Activated B cell treated with CpG ODN at 0.5 μM for 24 hours (primary cell): ENCODE data around the gene DAND5. TPM values are rescaled to one million over a fixed set of nuclear protein-coding genes. Genes with fewer than 3 reads are reported as not detected.

Source experiments
- ATAC-seq: fragments of 200-7000 bp; cut with Tn5 transposase; one replicate; pipeline ENCODE4 v1.10.0; 2021; ENCODE audit warnings: low read depth, mild to moderate bottlenecking, moderate library complexity
- CTCF ChIA-PET: fragments of 350-600 bp; sonication (Branson Sonifier 250); formaldehyde crosslinking; loops from one replicate; lab custom pipeline; 2021; ENCODE audit warnings: antibody characterized with exemption; lab: Charles Lee
- POLR2A ChIA-PET: fragments of 350-600 bp; sonication (Branson Sonifier 250); formaldehyde crosslinking; loops from one replicate; lab custom pipeline; 2021; ENCODE audit warnings: antibody characterized with exemption; lab: Charles Lee
- DNase-seq: peaks from one replicate; pipeline ENCODE4 v3.0.0; 2022
- H3K27ac Mint-ChIP-seq: one replicate; pipeline ENCODE4 v1.8.0; 2020; ENCODE audit warnings: mixed read lengths
- H3K27me3 Mint-ChIP-seq: one replicate; pipeline ENCODE4 v1.8.0; 2021; ENCODE audit warnings: mixed read lengths
- H3K36me3 Mint-ChIP-seq: one replicate; pipeline ENCODE4 v1.8.0; 2021; ENCODE audit warnings: low read depth, mixed read lengths
- H3K4me1 Mint-ChIP-seq: one replicate; pipeline ENCODE4 v1.8.0; 2021; ENCODE audit warnings: mixed read lengths
- H3K4me3 Mint-ChIP-seq: one replicate; pipeline ENCODE4 v1.8.0; 2020; ENCODE audit warnings: mild to moderate bottlenecking, mixed read lengths
- H3K9me3 Mint-ChIP-seq: one replicate; pipeline ENCODE4 v1.8.0; 2020; ENCODE audit warnings: mixed read lengths
- CTCF ChIP-seq: fragments of 200-600 bp; IDR thresholded peaks from one replicate; pipeline ENCODE4 v1.8.0; 2022; ENCODE audit warnings: antibody characterized with exemption, mild to moderate bottlenecking
- intact Hi-C: fragments of 100-400 bp; cut with micrococcal nuclease; formaldehyde crosslinking; loops from one replicate; pipeline ENCODE4 v1.15.1; 2024
- total RNA-seq: library from RNA; stranded (reverse); gene quantifications from 2 replicates; pipeline ENCODE4 v1.2.3, GENCODE V29; 2022

The DAND5 gene
- total RNA-seq, 1 donor from 2014 or later, result not detected

GRCh38 chr19:13008926-13009787, 39.8 kb downstream of the DAND5 start:
- ChIA-PET POLR2A (interaction anchor here (1.1 to 1.2 kb wide), 2 partner anchors 19 to 90 kb away, joined by 3 read pairs; no protein-coding TSS in a partner anchor), CTCF (no interaction called here)
- intact Hi-C loops, result no loop called here
- no peak overlapping the region for H3K27ac Mint-ChIP-seq
- no peaks in the 10 kb centered on the region for H3K9me3 Mint-ChIP-seq
- H3K4me3 Mint-ChIP-seq, result no peak overlapping the region
- no peaks in the 10 kb centered on the region for H3K36me3 Mint-ChIP-seq
- H3K27me3 Mint-ChIP-seq, result peaks cover 41% of the 10 kb centered on the region
- H3K4me1 Mint-ChIP-seq, result peaks cover 21% of the 10 kb centered on the region
- TF ChIP-seq CTCF, result no peak
- DNase-seq (no peak), ATAC-seq (no peak)

GRCh38 chr19:13010038-13010991, 40.9 kb downstream of the DAND5 start:
- intact Hi-C loops, result no loop called here
- H3K36me3 Mint-ChIP-seq, result no peaks in the 10 kb centered on the region
- H3K27ac Mint-ChIP-seq, result no peak overlapping the region
- H3K9me3 Mint-ChIP-seq, result no peaks in the 10 kb centered on the region
- ATAC-seq, result no peak
- DNase-seq, result no peak
- ChIA-PET POLR2A (interaction anchor here (1.0 to 1.2 kb wide), 3 partner anchors 18 to 90 kb away, joined by 3 to 8 read pairs (median 3); no protein-coding TSS in a partner anchor), CTCF (no interaction called here)
- TF ChIP-seq CTCF, result no peak
- H3K27me3 Mint-ChIP-seq, result peaks cover 44% of the 10 kb centered on the region
- peaks cover 28% of the 10 kb centered on the region for H3K4me1 Mint-ChIP-seq
- no peak overlapping the region for H3K4me3 Mint-ChIP-seq

GRCh38 chr19:13010992-13011652, 41.7 kb downstream of the DAND5 start:
- DNase-seq, result no peak
- H3K36me3 Mint-ChIP-seq, result no peaks in the 10 kb centered on the region
- ChIA-PET POLR2A (interaction anchor here (1.0 to 1.2 kb wide), 2 partner anchors 85 to 90 kb away, joined by 3 to 8 read pairs; no protein-coding TSS in a partner anchor), CTCF (no interaction called here)
- H3K4me1 Mint-ChIP-seq, result peaks cover 34% of the 10 kb centered on the region
- H3K9me3 Mint-ChIP-seq, result no peaks in the 10 kb centered on the region
- no peak overlapping the region for H3K4me3 Mint-ChIP-seq
- intact Hi-C loops, result no loop called here
- peaks cover 50% of the 10 kb centered on the region for H3K27me3 Mint-ChIP-seq
- no peak for TF ChIP-seq CTCF
- ATAC-seq, result no peak
- H3K27ac Mint-ChIP-seq, result no peak overlapping the region

- no peak for TF ChIP-seq CTCF
- Mint-ChIP-seq H3K27ac (no peak overlapping the region), H3K27me3 (peaks cover 56% of the 10 kb centered on the region), H3K4me3 (no peak overlapping the region), H3K4me1 (peaks cover 40% of the 10 kb centered on the region), H3K9me3 (no peaks in the 10 kb centered on the region), H3K36me3 (no peaks in the 10 kb centered on the region)
- ChIA-PET CTCF (no interaction called here), POLR2A (interaction anchor here (1.0 kb wide), 1 partner anchor 89 kb away, joined by 8 read pairs; no protein-coding TSS in a partner anchor)
- ATAC-seq, result no peak
- intact Hi-C loops, result no loop called here
- DNase-seq, result no peak
Observed at GRCh38 chr19:13011653-13012389, 42.4 kb downstream of the DAND5 start.
